HepG2 (cell line): ENCODE results near the gene BTBD1. TPM values are rescaled to one million over a fixed set of nuclear protein-coding genes. Genes with fewer than 3 reads are reported as not detected.

Experiments
- ARNT ChIP-seq: fragments of 450-650 bp; IDR thresholded peaks from 2 replicates; pipeline ENCODE4 v1.6.1; 2017
- CBFB ChIP-seq: sonication (generic); formaldehyde crosslinking; IDR thresholded peaks from 2 replicates; pipeline ENCODE4 v1.4.0; 2020; ENCODE audit warnings: missing genetic modification reagents
- FOSL1 ChIP-seq: sonication (generic); formaldehyde crosslinking; IDR thresholded peaks from 2 replicates; pipeline ENCODE4 v1.9.0; 2021; ENCODE audit warnings: missing genetic modification reagents, borderline replicate concordance
- IRF2 ChIP-seq: IDR thresholded peaks from 2 replicates; pipeline ENCODE4 v1.6.1; 2018; ENCODE audit warnings: missing genetic modification reagents, missing compliant biosample characterization
- MZF1 ChIP-seq: sonication (generic); formaldehyde crosslinking; IDR thresholded peaks from 2 replicates; pipeline ENCODE4 v1.8.1; 2023; ENCODE audit warnings: mild to moderate bottlenecking, missing genetic modification reagents, borderline replicate concordance
- NFKB2 ChIP-seq: sonication (generic); formaldehyde crosslinking; IDR thresholded peaks from 2 replicates; pipeline ENCODE4 v1.4.0; 2020; ENCODE audit warnings: missing genetic modification reagents, borderline replicate concordance
- PLSCR1 ChIP-seq: sonication (generic); formaldehyde crosslinking; IDR thresholded peaks from 2 replicates; pipeline ENCODE4 v1.5.0; 2020; ENCODE audit warnings: missing genetic modification reagents, mild to moderate bottlenecking, borderline replicate concordance
- SP140L ChIP-seq: sonication (generic); formaldehyde crosslinking; IDR thresholded peaks from 2 replicates; pipeline ENCODE4 v1.4.0; 2020; ENCODE audit warnings: missing genetic modification reagents, borderline replicate concordance
- SP2 ChIP-seq: sonication (generic); formaldehyde crosslinking; IDR thresholded peaks from 2 replicates; pipeline ENCODE4 v1.5.1; 2020; ENCODE audit warnings: mild to moderate bottlenecking, missing genetic modification reagents
- TBX2 ChIP-seq: sonication (generic); formaldehyde crosslinking; IDR thresholded peaks from 2 replicates; pipeline ENCODE4 v1.5.0; 2020; ENCODE audit warnings: missing genetic modification reagents, mild to moderate bottlenecking, borderline replicate concordance
- TOPORS ChIP-seq: sonication (generic); formaldehyde crosslinking; IDR thresholded peaks from 2 replicates; pipeline ENCODE4 v1.8.0; 2023; ENCODE audit warnings: mild to moderate bottlenecking, missing genetic modification reagents
- ZFP36 ChIP-seq: fragments of 150-350 bp; IDR thresholded peaks from 2 replicates; pipeline ENCODE4 v1.6.1; 2018; ENCODE audit warnings: borderline replicate concordance, low read length, low read depth; ENCODE audit not compliant: partially characterized antibody
- ZIK1 ChIP-seq: sonication (generic); formaldehyde crosslinking; IDR thresholded peaks from 2 replicates; pipeline ENCODE4 v1.5.0; 2020; ENCODE audit warnings: mild to moderate bottlenecking, low read depth, missing genetic modification reagents, borderline replicate concordance
- ZMYM3 ChIP-seq: sonication (generic); formaldehyde crosslinking; IDR thresholded peaks from 2 replicates; pipeline ENCODE4 v1.5.1; 2020; ENCODE audit warnings: mild to moderate bottlenecking, missing genetic modification reagents
- ZNF234 ChIP-seq: sonication (generic); formaldehyde crosslinking; conservative IDR thresholded peaks from 2 replicates; pipeline ENCODE4 v1.5.1; 2020; ENCODE audit warnings: mild to moderate bottlenecking, missing genetic modification reagents
- ZNF510 ChIP-seq: sonication (generic); formaldehyde crosslinking; IDR thresholded peaks from 2 replicates; pipeline ENCODE4 v1.4.0; 2020; ENCODE audit warnings: low read depth, mild to moderate bottlenecking, missing genetic modification reagents
- ZNF616 ChIP-seq: sonication (generic); formaldehyde crosslinking; IDR thresholded peaks from 2 replicates; pipeline ENCODE4 v1.5.0; 2020; ENCODE audit warnings: low read depth, mild to moderate bottlenecking, missing genetic modification reagents
- ZZZ3 ChIP-seq: sonication (generic); formaldehyde crosslinking; IDR thresholded peaks from 2 replicates; pipeline ENCODE4 v1.4.0; 2020; ENCODE audit warnings: missing genetic modification reagents, mild to moderate bottlenecking, borderline replicate concordance
- polyA plus RNA-seq, 8 experiments: library from polyadenylated mRNA; depleted of rRNA in 3 of 8; stranded (reverse) in 7 of 8; unstranded in 1 of 8; fragments of >200 nt; fragmentation: Illumina TruSeq in 4 of 8; extraction: Trizol in 4 of 8; gene quantifications; 2 replicates each; pipeline versions ENCODE4 v1.2.1 to v1.2.3, GENCODE V29; 2011 to 2016; ENCODE audit warnings: low read depth in 4 of 8, missing spikeins in 1 of 8, mixed read lengths in 1 of 8; ENCODE audit not compliant: insufficient read depth in 1 of 8
- total RNA-seq, 5 experiments: library from RNA; depleted of rRNA; stranded (reverse); fragments of >200 nt; fragmentation: Illumina TruSeq; extraction: Trizol; gene quantifications; 2 replicates each; pipeline ENCODE4 v1.2.3, GENCODE V29; 2016; ENCODE audit warnings: low read depth in 1 of 5
- TF ChIP-seq, protein P1 (sequence below): sonication (generic); formaldehyde crosslinking; IDR thresholded peaks from 2 replicates; pipeline ENCODE4 v1.8.0; 2023; ENCODE audit warnings: mild to moderate bottlenecking, missing genetic modification reagents
- TF ChIP-seq, protein P2 (sequence below): sonication (generic); formaldehyde crosslinking; IDR thresholded peaks from 2 replicates; pipeline ENCODE4 v1.4.0; 2020; ENCODE audit warnings: mild to moderate bottlenecking, missing genetic modification reagents

The BTBD1 gene
- total and polyA plus RNA-seq, 2 of the 13 experiments (the other 11 are each of a cell fraction or from before 2014, with no cell fraction given) = 32.1 to 53.9 TPM

DNA sequence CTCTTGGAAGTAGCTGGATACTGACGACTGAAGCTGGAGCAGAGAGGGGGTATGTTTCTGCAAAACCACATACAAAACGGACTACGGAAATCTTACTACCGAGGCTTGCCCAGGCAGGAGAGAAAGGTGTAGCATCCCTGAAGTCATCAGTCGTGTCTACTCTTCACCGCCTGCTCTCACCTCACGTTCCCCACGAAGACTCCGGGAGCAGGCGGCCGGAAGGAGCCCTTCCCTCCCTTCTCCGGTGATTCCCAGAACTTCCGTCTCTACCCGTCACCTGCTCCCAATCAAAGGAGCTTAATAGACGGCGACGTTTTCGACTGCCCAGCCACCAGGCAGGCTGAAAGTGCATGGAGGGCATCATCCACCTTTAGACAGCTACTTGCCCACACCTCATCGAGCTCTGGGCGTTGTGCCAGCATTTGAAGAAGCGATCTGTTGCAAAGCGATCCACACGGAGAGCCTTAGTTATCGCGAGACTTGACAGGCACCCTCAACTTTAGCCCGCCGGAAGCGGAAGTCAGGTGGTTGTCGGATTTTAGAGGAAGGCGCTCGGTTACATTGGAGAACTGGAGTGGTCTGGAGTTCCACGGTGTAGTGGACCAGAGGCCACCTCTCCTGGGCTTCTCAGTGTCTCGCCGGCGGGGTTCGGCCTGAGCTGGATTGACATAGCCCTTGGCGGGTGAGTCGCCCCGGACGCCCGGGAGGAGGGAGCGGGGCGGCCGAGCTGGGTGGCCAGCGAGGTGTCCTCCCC is 81.2 kb downstream of the BTBD1 start, which contains the start of gene RAMAC (continued):
- TF ChIP-seq, protein P1, sequence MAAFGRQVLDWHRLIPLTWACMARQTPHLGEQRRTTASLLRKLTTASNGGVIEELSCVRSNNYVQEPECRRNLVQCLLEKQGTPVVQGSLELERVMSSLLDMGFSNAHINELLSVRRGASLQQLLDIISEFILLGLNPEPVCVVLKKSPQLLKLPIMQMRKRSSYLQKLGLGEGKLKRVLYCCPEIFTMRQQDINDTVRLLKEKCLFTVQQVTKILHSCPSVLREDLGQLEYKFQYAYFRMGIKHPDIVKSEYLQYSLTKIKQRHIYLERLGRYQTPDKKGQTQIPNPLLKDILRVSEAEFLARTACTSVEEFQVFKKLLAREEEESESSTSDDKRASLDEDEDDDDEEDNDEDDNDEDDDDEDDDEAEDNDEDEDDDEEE = peak; percentile 88; the same call in 1 of the 2 replicates
- TF ChIP-seq ZNF510 (CRISPR knock-in tag) (peak; percentile 96), ZNF234 (CRISPR knock-in tag) (no peak), ZNF616 (CRISPR knock-in tag) (peak; percentile 97), TBX2 (CRISPR knock-in tag) (peak; percentile 70; the same call in 1 of the 2 replicates), NFKB2 (CRISPR knock-in tag) (peak; percentile 91; the same call in 1 of the 2 replicates), ZMYM3 (CRISPR knock-in tag) (peak; percentile 55), CBFB (CRISPR knock-in tag) (peak; percentile 80; the same call in 1 of the 2 replicates), ZFP36 (no peak), ARNT (no peak), TOPORS (CRISPR knock-in tag) (peak; percentile 73), SP140L (CRISPR knock-in tag) (peak; percentile 42; the same call in 1 of the 2 replicates), PLSCR1 (peak; percentile 73; the same call in 1 of the 2 replicates), ZZZ3 (no peak; the same call in 1 of the 2 replicates), IRF2 (CRISPR knock-in tag) (peak; percentile 90), SP2 (CRISPR knock-in tag) (0 out of 2 replicates have a peak, but pooled peaks have one; percentile 49), MZF1 (CRISPR knock-in tag) (no peak), FOSL1 (CRISPR knock-in tag) (no peak), ZIK1 (CRISPR knock-in tag) (peak; percentile 63; the same call in 1 of the 2 replicates)
- TF ChIP-seq, protein P2, sequence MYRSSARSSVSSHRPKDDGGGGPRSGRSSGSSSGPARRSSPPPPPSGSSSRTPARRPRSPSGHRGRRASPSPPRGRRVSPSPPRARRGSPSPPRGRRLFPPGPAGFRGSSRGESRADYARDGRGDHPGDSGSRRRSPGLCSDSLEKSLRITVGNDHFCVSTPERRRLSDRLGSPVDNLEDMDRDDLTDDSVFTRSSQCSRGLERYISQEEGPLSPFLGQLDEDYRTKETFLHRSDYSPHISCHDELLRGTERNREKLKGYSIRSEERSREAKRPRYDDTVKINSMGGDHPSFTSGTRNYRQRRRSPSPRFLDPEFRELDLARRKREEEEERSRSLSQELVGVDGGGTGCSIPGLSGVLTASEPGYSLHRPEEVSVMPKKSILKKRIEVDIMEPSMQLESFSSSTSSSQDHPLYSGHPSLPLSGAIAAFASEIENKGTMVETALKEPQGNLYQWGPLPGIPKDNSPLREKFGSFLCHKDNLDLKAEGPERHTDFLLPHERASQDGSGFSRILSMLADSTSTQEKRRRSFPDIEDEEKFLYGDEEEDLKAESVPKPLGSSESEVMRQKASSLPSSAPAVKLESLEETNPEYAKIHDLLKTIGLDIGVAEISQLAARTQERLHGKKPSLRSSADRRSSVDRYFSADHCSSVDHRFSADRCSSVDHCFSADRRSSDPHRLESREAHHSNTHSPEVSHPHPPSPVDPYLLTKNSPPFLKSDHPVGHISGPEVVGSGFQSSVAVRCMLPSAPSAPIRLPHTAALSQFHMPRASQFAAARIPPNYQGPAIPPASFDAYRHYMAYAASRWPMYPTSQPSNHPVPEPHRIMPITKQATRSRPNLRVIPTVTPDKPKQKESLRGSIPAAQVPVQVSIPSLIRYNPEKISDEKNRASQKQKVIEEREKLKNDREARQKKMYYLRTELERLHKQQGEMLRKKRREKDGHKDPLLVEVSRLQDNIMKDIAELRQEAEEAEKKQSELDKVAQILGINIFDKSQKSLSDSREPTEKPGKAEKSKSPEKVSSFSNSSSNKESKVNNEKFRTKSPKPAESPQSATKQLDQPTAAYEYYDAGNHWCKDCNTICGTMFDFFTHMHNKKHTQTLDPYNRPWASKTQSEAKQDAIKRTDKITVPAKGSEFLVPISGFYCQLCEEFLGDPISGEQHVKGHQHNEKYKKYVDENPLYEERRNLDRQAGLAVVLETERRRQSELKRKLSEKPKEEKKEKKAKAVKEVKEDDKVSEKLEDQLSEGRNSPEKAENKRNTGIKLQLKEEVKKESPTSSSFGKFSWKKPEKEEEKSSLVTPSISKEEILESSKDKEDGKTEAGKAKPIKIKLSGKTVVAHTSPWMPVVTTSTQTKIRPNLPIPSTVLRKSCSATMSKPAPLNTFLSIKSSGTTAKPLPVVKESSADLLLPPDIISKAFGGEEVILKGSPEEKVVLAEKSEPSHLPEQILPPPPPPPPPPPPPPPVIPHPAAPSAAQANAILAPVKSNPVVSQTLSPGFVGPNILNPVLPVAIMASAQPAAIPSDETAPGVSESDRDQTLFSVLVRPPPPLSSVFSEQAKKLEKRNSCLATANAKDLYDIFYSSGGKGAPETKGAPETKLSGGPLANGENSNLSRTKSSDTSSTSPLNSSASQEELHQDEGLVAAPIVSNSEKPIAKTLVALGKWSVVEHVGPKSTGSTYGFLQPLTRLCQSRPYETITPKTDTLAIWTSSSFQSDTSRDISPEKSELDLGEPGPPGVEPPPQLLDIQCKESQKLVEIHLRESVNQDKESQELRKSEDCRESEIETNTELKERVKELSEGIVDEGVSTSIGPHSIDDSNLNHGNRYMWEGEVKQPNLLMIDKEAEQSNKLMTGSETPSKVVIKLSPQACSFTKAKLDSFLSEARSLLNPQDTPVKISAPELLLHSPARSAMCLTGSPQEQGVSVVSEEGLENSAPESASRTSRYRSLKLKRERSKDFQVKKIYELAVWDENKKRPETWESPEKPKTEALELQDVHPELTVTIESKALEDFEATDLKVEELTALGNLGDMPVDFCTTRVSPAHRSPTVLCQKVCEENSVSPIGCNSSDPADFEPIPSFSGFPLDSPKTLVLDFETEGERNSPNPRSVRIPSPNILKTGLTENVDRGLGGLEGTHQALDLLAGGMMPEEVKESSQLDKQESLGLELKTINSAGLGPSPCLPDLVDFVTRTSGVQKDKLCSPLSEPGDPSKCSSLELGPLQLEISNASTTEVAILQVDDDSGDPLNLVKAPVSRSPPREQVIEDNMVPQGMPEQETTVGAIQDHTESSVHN (CRISPR knock-in tag) = no peak
